ENCODE measurements around the gene C5orf22. TPM values are rescaled to one million over a fixed set of nuclear protein-coding genes. Genes with fewer than 3 reads are reported as not detected.

The C5orf22 gene
- total RNA-seq (2021; ENCODE audit: unreplicated experiment): 39.0 TPM
- polyA plus RNA-seq (2012; ENCODE audit: insufficient read length): 17.4 TPM
- Bru-seq, nascent RNA: percentile 82 among the genes with signal in this experiment
- percentile 87 among the genes with signal in this experiment for BruChase-seq, experiment 1, labeled RNA remaining after a 2-hour chase
- percentile 92 among the genes with signal in this experiment for BruChase-seq, experiment 2, labeled RNA remaining after a 6-hour chase
- long read RNA-seq, transcript C5orf22-201 (9 exons, 3,612 nt): major isoform, 50 of 86 reads
- long read RNA-seq, partial matches to known transcripts: 4 of 86 reads
- long read RNA-seq, other reads (novel, unspliced or antisense): 29 of 86 reads

GRCh38 chr5:31531888-31532547 lies at the start of gene C5orf22, which contains the start of gene DROSHA:
TSS of gene C5orf22 (plus strand) at chr5:31532301. CDS start at chr5:31532393, 92 bp downstream.
TSS of gene DROSHA (minus strand) at chr5:31532093. CDS start at chr5:31529059, 3,034 bp downstream.
- Histone ChIP-seq H3K4me3 (ENCODE audit: low read depth in 2 of 2, low read length in 2 of 2) (peak within 1 kb of the TSS; percentile 79 to 99), H3K27me3 (ENCODE audit: control insufficient read depth, insufficient read depth, low read length) (no peaks in the 10 kb centered on the region), H3K27ac (ENCODE audit: low read length) (peak within 1 kb of the TSS; percentile 90), H3K4me1 (ENCODE audit: control insufficient read depth, insufficient read depth, low read length) (peaks cover 20% of the 10 kb centered on the region), H3K9me3 (ENCODE audit: control insufficient read depth, insufficient read depth, low read depth, low read length) (no peaks in the 10 kb centered on the region), H3K36me3 (ENCODE audit: control insufficient read depth, insufficient read depth, low read length) (peaks cover 49% of the 10 kb centered on the region)
- ATAC-seq (peak; percentile 99), DNase-seq (ENCODE audit: low read depth, low spot score) (peak; percentile 92)
- in situ Hi-C loops (cut with HindIII; ENCODE audit: low pct_unique_long_range_greater_than_20kb, low sequenced_read_pairs) (no loop called here), intact Hi-C loops (cut with micrococcal nuclease; ENCODE audit: unreplicated experiment) (no loop called here)
- BruUV-seq (replicated peaks): no TSS peak
- ChIA-PET POLR2A (no interaction called here), CTCF (interaction anchor here (0.6 kb wide), 1 partner anchor 105 kb away, joined by 4 read pairs; no protein-coding TSS in a partner anchor)
- no peak for TF ChIP-seq CTCF (IDR thresholded peaks at IDR 0.05)
- TF ChIP-seq POLR2AphosphoS5 (IDR thresholded peaks at IDR 0.05; ENCODE audit: low read depth, low read length): peak; percentile 92

GRCh38 chr5:31485376-31486207 lies 46.5 kb upstream of the C5orf22 start:
- Histone ChIP-seq H3K9me3 (ENCODE audit: control insufficient read depth, insufficient read depth, low read depth, low read length) (no peaks in the 10 kb centered on the region), H3K4me1 (ENCODE audit: control insufficient read depth, insufficient read depth, low read length) (no peaks in the 10 kb centered on the region), H3K36me3 (ENCODE audit: control insufficient read depth, insufficient read depth, low read length) (peaks cover 15% of the 10 kb centered on the region), H3K4me3 (ENCODE audit: low read depth in 2 of 2, low read length in 2 of 2) (no peak overlapping the region), H3K27ac (ENCODE audit: low read length) (no peak overlapping the region), H3K27me3 (ENCODE audit: control insufficient read depth, insufficient read depth, low read length) (no peaks in the 10 kb centered on the region)
- CTCF ChIA-PET: no interaction called here
- TF ChIP-seq SIN3A (IDR thresholded peaks at IDR 0.05; ENCODE audit: borderline replicate concordance, insufficient read depth, low read depth, low read length) (no peak), CTCF (IDR thresholded peaks at IDR 0.05) (no peak), TCF7L2 (IDR thresholded peaks at IDR 0.05; ENCODE audit: low read depth, low read length) (no peak), POLR2AphosphoS5 (IDR thresholded peaks at IDR 0.05; ENCODE audit: low read depth, low read length) (no peak)
- TF ChIP-seq, protein P1, sequence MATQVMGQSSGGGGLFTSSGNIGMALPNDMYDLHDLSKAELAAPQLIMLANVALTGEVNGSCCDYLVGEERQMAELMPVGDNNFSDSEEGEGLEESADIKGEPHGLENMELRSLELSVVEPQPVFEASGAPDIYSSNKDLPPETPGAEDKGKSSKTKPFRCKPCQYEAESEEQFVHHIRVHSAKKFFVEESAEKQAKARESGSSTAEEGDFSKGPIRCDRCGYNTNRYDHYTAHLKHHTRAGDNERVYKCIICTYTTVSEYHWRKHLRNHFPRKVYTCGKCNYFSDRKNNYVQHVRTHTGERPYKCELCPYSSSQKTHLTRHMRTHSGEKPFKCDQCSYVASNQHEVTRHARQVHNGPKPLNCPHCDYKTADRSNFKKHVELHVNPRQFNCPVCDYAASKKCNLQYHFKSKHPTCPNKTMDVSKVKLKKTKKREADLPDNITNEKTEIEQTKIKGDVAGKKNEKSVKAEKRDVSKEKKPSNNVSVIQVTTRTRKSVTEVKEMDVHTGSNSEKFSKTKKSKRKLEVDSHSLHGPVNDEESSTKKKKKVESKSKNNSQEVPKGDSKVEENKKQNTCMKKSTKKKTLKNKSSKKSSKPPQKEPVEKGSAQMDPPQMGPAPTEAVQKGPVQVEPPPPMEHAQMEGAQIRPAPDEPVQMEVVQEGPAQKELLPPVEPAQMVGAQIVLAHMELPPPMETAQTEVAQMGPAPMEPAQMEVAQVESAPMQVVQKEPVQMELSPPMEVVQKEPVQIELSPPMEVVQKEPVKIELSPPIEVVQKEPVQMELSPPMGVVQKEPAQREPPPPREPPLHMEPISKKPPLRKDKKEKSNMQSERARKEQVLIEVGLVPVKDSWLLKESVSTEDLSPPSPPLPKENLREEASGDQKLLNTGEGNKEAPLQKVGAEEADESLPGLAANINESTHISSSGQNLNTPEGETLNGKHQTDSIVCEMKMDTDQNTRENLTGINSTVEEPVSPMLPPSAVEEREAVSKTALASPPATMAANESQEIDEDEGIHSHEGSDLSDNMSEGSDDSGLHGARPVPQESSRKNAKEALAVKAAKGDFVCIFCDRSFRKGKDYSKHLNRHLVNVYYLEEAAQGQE (IDR thresholded peaks at IDR 0.05; ENCODE audit: insufficient read depth in 1 of 2, low read depth in 2 of 2, low read length in 1 of 2): no peak
- in situ Hi-C loops (cut with HindIII; ENCODE audit: low pct_unique_long_range_greater_than_20kb, low sequenced_read_pairs): no loop called here
- POLR2A ChIA-PET: no interaction called here
- no peak for DNase-seq (ENCODE audit: low read depth, low spot score)
- BruUV-seq (replicated peaks): no TSS peak
- ATAC-seq: no peak
- intact Hi-C loops (cut with micrococcal nuclease; ENCODE audit: unreplicated experiment): no loop called here

Measured in Panc1 (cell line).